ENCODE measurements around the gene PRSS2.
"Not testable (repeated sequence)": the region's sequence is repeated elsewhere in the genome, so short reads cannot be mapped to it uniquely, and the experiment has no call there.

PRSS2 gene

DNA sequence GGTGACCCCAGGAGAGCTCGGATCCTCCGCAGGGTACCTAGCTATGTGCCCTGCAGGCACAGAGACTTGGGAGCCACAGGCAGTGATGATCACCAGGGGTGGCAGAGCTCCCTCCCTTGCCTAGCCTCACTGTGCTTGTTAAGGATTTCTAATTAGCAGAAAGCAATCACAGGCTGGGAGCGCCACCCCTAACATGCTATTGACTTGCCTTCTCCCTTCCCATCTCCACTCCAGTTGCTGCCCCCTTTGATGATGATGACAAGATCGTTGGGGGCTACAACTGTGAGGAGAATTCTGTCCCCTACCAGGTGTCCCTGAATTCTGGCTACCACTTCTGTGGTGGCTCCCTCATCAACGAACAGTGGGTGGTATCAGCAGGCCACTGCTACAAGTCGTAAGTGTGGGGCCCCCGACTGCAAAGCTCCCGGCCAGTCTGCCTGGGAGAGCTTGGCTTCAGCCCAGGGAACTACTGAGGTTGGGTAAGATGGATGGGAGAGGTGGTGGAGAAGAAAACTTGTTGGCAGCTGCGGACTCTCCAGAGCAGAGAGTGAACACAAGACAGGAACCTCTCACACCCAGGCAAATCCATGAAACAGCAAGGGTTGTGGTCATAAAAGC, 20.3 kb upstream of the PRSS2 start:
- Histone ChIP-seq H3K9me3 (ENCODE audit: control insufficient read depth, low read length) (no peaks in the 10 kb centered on the region), H3K4me1 (ENCODE audit: control insufficient read depth, insufficient read depth, low read length) (no peaks in the 10 kb centered on the region), H3K36me3 (ENCODE audit: control insufficient read depth, insufficient read depth, low read length) (no peaks in the 10 kb centered on the region), H3K27me3 (ENCODE audit: control insufficient read depth, insufficient read depth, low read length) (no peaks in the 10 kb centered on the region), H3K9ac (ENCODE audit: low read length) (no peak overlapping the region), H3K4me3 (ENCODE audit: low read length) (no peak overlapping the region)

DNA sequence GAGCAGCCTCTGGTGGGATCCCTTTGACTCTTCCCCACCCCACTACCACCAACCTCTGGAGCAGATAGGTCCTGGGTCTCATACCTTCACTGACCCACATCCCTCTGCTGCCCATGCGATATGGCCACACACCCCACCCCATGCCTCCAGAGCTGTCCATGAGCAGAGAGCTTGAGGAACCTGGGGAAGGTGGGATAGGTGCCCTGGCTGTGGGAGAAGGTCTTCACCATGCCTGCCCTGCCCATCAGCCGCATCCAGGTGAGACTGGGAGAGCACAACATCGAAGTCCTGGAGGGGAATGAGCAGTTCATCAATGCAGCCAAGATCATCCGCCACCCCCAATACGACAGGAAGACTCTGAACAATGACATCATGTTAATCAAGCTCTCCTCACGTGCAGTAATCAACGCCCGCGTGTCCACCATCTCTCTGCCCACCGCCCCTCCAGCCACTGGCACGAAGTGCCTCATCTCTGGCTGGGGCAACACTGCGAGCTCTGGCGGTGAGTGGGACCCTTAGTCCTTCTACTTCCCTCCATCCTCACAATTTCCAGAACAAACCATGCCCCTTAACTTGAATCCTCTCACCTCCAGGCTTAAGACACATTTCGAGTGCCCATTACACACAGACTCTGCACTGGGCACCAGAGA, 19.1 kb upstream of the PRSS2 start:
- not testable (repeated sequence) for H3K9me3 ChIP-seq (ENCODE audit: control insufficient read depth, low read length)

DNA sequence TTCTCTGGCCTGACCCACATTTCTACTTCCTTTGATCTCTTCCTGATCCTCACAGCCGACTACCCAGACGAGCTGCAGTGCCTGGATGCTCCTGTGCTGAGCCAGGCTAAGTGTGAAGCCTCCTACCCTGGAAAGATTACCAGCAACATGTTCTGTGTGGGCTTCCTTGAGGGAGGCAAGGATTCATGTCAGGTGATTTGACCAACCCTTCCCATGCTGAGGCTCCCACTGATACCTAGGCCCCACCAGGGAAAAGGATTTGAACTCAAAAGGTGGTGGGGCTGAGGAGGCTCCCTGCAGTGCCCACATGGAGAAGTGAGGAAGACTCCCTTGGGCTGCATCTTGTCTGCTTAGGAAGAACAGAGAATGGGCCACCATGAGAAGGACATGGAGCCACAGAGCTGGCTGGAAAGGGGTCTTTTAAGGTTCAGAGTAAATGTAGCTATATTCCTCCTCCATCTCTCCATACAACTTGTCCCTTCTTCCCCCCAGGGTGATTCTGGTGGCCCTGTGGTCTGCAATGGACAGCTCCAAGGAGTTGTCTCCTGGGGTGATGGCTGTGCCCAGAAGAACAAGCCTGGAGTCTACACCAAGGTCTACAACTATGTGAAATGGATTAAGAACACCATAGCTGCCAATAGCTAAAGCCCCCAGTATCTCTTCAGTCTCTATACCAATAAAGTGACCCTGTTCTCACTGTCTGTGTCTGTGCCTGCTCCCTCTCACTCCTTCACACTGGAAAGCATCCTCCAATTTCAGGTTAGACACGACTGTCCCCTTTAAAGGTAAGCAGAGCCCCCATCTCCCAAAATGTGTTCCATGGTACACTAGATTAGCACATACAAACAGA, 18.2 kb upstream of the PRSS2 start:
- Histone ChIP-seq H3K4me3 (ENCODE audit: low read length) (no peak overlapping the region), H3K4me1 (ENCODE audit: control insufficient read depth, insufficient read depth, low read length) (no peaks in the 10 kb centered on the region), H3K9me3 (ENCODE audit: control insufficient read depth, low read length) (no peaks in the 10 kb centered on the region), H3K27me3 (ENCODE audit: control insufficient read depth, insufficient read depth, low read length) (no peaks in the 10 kb centered on the region), H3K36me3 (ENCODE audit: control insufficient read depth, insufficient read depth, low read length) (no peaks in the 10 kb centered on the region), H3K9ac (ENCODE audit: low read length) (no peak overlapping the region)

More for the DNA sequence above, 19.1 kb upstream of the PRSS2 start:
- not testable (repeated sequence) for H3K27me3 ChIP-seq (ENCODE audit: control insufficient read depth, insufficient read depth, low read length); H3K36me3 ChIP-seq (ENCODE audit: control insufficient read depth, insufficient read depth, low read length); H3K9ac ChIP-seq (ENCODE audit: low read length); H3K4me3 ChIP-seq (ENCODE audit: low read length); H3K4me1 ChIP-seq (ENCODE audit: control insufficient read depth, insufficient read depth, low read length)

DNA sequence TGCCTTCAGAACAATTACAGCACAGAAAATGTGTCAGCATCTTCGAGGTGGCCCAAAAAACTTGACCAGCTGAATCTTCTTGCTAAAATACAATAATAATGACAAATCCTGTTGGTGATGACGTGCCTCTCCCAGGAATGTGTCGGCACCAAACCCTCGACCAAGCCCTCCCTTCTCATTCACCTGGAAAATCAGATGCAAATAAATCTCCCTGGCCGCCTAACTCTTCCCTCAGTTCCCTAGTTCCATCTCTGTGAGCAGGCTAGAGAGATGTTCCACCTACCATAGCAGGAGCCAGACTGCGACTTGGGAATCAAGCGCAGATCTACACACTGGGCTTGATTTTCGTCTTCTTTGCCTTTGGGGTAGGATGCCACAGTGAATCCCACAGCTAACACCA, 17.4 kb upstream of the PRSS2 start:
- Histone ChIP-seq H3K27me3 (ENCODE audit: control insufficient read depth, insufficient read depth, low read length) (no peaks in the 10 kb centered on the region), H3K9me3 (ENCODE audit: control insufficient read depth, low read length) (no peaks in the 10 kb centered on the region), H3K4me1 (ENCODE audit: control insufficient read depth, insufficient read depth, low read length) (no peaks in the 10 kb centered on the region), H3K4me3 (ENCODE audit: low read length) (no peak overlapping the region), H3K9ac (ENCODE audit: low read length) (no peak overlapping the region), H3K36me3 (ENCODE audit: control insufficient read depth, insufficient read depth, low read length) (no peaks in the 10 kb centered on the region)

DNA sequence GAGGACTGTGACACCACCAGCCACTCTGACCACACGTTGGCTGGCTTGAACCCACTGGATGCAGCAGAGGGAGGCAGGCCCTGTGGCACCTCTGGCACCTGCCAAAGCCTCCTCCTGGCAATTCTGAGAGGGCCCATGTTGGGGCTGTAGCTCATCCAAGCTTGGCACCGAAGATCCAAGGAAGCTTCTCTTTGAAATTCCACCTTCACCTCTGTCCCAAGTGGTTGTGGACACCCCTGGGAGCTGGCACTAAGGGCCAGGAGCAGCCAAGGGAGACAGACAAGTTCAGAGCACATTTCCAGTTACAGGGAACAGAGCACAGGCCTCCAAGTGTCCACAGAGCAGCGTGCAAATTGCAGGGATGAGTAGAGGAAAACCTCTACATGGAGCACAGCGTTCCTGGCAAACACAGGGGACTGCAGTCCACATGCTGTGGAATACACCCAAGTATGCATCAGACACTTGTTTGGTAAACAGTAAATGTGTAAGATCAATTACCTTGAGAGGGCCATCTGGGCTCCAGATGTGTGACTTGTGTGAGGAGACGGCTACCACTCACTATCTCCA, 16.8 kb upstream of the PRSS2 start:
- H3K9ac ChIP-seq (ENCODE audit: low read length); H3K27me3 ChIP-seq (ENCODE audit: control insufficient read depth, insufficient read depth, low read length); H3K4me1 ChIP-seq (ENCODE audit: control insufficient read depth, insufficient read depth, low read length); H3K4me3 ChIP-seq (ENCODE audit: low read length); H3K36me3 ChIP-seq (ENCODE audit: control insufficient read depth, insufficient read depth, low read length); H3K9me3 ChIP-seq (ENCODE audit: control insufficient read depth, low read length): not testable (repeated sequence)

DNA sequence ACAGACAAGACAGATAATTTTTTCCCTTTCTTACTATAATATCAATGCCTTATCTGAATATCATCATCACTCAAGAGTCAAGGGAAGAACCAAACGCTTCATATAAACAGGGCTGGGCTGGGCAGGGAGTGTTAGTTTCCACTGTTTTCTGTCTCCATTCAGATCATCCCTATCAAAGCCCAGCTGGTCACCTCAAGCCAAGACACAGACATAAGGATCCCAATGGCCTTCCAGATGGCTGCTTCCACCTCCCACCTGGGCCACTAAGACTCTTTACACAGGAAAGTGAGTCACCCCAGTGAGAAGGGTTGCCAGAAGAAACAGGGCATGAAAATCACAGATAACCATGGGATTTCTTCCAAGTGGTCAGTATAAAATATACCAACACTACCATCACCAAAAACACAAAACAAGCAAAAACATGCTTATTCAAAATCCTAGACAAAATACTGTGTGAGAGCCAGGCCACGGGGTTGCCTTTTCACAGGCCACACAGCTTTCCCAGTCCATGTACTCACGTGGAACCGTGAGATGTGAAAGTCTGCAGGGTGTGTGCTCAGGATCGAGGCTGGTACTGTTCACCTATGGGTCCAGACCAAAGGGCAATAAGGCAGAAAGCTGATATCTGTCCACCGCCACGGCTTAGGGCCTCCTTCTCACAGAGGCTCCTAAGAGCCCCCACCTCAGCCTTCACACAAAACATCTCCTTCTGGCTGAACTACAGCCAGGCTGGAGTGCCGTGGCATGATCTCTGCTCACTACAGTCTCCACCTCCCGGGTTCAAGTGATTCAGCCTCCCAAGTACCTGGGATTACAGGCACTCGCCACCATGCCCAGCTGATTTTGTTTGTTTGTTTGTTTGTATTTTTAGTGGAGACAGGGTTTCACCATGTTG, 15.8 kb upstream of the PRSS2 start:
- Histone ChIP-seq H3K9ac (ENCODE audit: low read length) (no peak overlapping the region), H3K4me1 (ENCODE audit: control insufficient read depth, insufficient read depth, low read length) (no peaks in the 10 kb centered on the region), H3K27me3 (ENCODE audit: control insufficient read depth, insufficient read depth, low read length) (no peaks in the 10 kb centered on the region), H3K4me3 (ENCODE audit: low read length) (no peak overlapping the region), H3K36me3 (ENCODE audit: control insufficient read depth, insufficient read depth, low read length) (no peaks in the 10 kb centered on the region), H3K9me3 (ENCODE audit: control insufficient read depth, low read length) (no peaks in the 10 kb centered on the region)

DNA sequence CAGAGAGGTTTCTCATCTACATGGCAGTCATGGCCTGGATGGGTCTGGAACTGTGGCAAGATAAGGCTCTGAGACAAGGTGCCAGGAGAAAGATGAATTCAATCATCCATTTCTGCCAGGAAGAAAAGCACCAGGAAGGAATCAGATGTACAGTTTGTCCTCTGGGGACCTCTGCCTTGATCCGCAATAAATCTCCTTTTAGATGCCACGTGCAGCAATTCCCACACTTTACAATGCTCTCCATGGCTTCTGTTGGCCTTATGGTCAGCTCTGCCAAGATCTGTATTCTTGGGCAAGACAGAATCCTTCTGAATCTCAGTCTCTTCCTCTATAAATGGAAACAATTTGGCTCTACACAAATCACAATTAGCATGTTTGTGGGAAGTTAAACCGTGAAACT, 12.5 kb upstream of the PRSS2 start:
- not testable (repeated sequence) for H3K4me1 ChIP-seq (ENCODE audit: control insufficient read depth, insufficient read depth, low read length); H3K4me3 ChIP-seq (ENCODE audit: low read length); H3K9me3 ChIP-seq (ENCODE audit: control insufficient read depth, low read length); H3K36me3 ChIP-seq (ENCODE audit: control insufficient read depth, insufficient read depth, low read length); H3K9ac ChIP-seq (ENCODE audit: low read length); H3K27me3 ChIP-seq (ENCODE audit: control insufficient read depth, insufficient read depth, low read length)

DNA sequence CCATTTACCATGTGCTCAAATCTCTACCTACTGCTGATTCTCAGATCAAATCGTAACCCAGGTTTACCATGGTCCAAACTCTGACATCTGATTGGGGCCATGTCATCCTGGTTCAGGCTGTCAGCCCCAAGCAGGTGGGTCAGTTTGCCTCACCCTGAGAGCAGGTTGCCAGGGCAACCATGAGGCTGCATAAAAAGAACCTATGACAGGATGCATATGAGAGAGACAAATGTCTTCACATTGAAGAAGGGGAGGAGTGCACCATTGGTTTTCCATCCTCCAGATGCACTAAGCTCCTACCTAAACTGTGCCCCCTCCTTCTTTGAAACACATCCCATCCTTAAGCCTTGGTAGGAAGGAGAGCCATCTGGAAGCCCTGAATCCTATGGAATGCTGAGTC, 11.3 kb upstream of the PRSS2 start:
- Histone ChIP-seq H3K4me3 (ENCODE audit: low read length) (no peak overlapping the region), H3K27me3 (ENCODE audit: control insufficient read depth, insufficient read depth, low read length) (no peaks in the 10 kb centered on the region), H3K4me1 (ENCODE audit: control insufficient read depth, insufficient read depth, low read length) (no peaks in the 10 kb centered on the region), H3K36me3 (ENCODE audit: control insufficient read depth, insufficient read depth, low read length) (no peaks in the 10 kb centered on the region), H3K9me3 (ENCODE audit: control insufficient read depth, low read length) (no peaks in the 10 kb centered on the region), H3K9ac (ENCODE audit: low read length) (no peak overlapping the region)

DNA sequence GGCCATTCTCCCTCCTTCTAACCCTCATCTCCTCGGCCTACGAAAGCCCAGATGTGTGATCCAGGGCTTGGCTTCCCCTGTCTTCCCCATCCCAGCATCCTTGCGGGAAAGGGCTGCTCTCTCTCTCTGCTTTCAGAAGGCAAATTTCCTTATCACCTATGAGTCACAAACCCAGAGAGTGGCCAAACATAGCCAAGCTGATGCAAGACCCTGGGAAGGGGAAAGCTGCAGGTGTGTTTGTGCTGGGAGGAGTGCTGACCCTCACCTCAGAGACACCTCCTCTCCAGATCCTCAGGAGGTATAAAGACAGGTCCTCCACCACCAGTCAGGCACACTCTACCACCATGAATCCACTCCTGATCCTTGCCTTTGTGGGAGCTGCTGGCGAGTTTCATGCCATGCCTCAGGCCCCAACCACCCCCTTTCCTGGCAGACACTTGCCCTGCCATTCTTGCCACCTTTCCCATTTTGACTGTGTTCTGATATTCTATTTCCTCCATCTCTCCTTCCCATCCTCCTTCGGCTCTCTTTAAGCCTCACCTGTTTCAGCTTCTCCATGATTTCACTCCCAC, 10.6 kb upstream of the PRSS2 start:
- Histone ChIP-seq H3K9me3 (ENCODE audit: control insufficient read depth, low read length) (no peaks in the 10 kb centered on the region), H3K4me3 (ENCODE audit: low read length) (no peak overlapping the region), H3K4me1 (ENCODE audit: control insufficient read depth, insufficient read depth, low read length) (no peaks in the 10 kb centered on the region), H3K9ac (ENCODE audit: low read length) (no peak overlapping the region), H3K36me3 (ENCODE audit: control insufficient read depth, insufficient read depth, low read length) (no peaks in the 10 kb centered on the region), H3K27me3 (ENCODE audit: control insufficient read depth, insufficient read depth, low read length) (no peaks in the 10 kb centered on the region)

DNA sequence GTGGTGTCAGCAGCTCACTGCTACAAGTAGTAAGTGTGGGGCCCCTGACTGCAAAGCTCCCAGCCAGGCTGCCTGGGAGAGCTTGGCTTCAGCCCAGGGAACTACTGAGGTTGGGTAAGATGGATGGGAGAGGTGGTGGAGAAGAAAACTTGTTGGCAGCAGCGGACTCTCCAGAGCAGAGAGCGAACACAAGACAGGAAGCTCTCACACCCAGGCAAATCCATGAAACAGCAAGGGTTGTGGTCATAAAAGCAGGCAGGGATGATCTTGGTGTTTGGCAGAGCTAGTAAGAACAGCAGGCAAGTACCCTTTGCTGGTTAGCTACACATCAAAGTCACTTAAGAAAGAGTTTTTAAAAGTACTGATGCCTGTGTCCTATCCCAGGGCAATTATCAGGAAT, 9.2 kb upstream of the PRSS2 start:
- not testable (repeated sequence) for H3K27me3 ChIP-seq (ENCODE audit: control insufficient read depth, insufficient read depth, low read length); H3K4me1 ChIP-seq (ENCODE audit: control insufficient read depth, insufficient read depth, low read length); H3K36me3 ChIP-seq (ENCODE audit: control insufficient read depth, insufficient read depth, low read length); H3K9me3 ChIP-seq (ENCODE audit: control insufficient read depth, low read length); H3K4me3 ChIP-seq (ENCODE audit: low read length); H3K9ac ChIP-seq (ENCODE audit: low read length)

DNA sequence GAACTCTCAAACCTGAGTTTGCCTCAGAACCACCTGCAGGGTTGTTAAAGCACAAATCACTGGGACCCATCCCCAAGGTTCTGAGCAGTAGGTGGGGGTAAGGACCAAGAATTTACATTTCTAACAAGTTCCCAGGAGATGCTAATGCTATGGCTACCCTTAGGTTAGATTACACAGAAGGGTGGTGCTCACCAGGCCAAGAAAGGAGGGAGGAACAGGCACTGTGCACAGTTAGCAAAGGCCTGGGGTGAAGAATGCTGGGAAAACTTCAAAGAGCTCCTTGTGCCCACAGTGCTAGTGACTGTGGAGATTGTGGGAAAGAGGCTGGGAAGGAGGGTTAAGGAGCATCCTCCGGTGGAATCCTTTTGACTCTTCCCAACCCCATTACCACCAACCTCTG, 8.7 kb upstream of the PRSS2 start:
- Histone ChIP-seq H3K27me3 (ENCODE audit: control insufficient read depth, insufficient read depth, low read length) (no peaks in the 10 kb centered on the region), H3K4me1 (ENCODE audit: control insufficient read depth, insufficient read depth, low read length) (no peaks in the 10 kb centered on the region), H3K4me3 (ENCODE audit: low read length) (no peak overlapping the region), H3K9ac (ENCODE audit: low read length) (no peak overlapping the region), H3K36me3 (ENCODE audit: control insufficient read depth, insufficient read depth, low read length) (no peaks in the 10 kb centered on the region), H3K9me3 (ENCODE audit: control insufficient read depth, low read length) (no peaks in the 10 kb centered on the region)

All from mucosa of stomach (tissue), 1 donor.